ENCODE data around the gene SPTBN1.

DNA sequence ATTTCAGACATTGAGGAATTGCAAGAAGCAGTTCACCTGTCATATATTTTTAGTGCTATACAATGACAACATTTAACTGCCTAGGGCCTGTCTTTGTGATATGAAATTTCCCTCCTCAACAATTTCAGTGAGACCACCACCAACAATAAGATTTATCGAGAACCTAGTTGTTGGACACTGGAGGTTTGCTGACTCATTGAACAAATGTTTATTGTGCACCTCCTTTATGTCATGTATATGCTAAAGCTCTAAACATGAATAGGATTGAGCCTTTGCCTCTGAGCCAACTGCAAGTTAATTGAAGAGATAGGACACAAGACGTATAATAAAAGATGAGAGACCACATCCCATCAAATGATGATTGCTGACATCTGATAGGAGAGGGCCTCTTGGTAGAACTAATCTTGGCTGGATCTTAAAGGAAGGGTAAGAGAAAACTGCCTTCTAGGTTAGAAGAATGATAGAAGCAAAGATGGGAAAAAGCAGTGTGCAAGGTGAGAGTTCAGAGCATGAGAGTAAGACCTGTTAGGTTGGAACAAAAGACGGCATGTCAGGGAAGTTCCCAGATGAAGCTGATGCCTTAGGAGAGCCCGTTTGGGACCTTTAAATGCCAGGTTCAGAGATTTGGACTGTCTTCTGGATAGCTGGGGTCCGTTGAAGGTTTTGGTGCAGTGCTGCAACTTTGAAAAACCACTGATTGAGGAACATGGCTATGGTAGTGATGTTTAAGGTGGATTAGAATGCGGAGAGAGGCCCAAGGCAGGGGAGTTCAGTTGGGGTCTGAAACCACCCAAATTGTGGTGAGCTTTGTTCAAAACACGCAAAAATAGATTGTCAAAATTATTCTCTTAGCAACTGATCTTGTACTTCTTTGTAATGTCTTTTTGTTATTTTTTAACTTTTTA, 134.3 kb downstream of the SPTBN1 start:
- TF ChIP-seq POLR2AphosphoS5 (IDR thresholded peaks at IDR 0.05; ENCODE audit: borderline replicate concordance, low read depth, low read length) (no peak), EZH2 (IDR thresholded peaks at IDR 0.05) (no peak), FOXP2 (optimal IDR thresholded peaks at IDR 0.05; ENCODE audit: control extremely low read depth, extremely low read length, insufficient read depth) (no peak)
